Astrocyte of the spinal cord (primary cell): ENCODE data around the gene PBXIP1.
"Not testable (repeated sequence)": the region's sequence is repeated elsewhere in the genome, so short reads cannot be mapped to it uniquely, and the experiment has no call there.

Experiments used
- DNase-seq: peaks from one replicate; pipeline ENCODE4 v3.0.0; 2011; ENCODE audit warnings: low read depth, low spot score
- H3K4me3 ChIP-seq: 2 replicates; pipeline ENCODE4 v1.5.1; 2011; ENCODE audit warnings: low read depth, mild to moderate bottlenecking, low read length, moderate library complexity
- CTCF ChIP-seq: IDR thresholded peaks from 2 replicates; pipeline ENCODE4 v1.5.1; 2012; ENCODE audit warnings: low read depth, mild to moderate bottlenecking, low read length, inconsistent platforms
- in situ Hi-C: cut with HindIII; loops from 2 replicates; pipeline ENCODE4 v1.10.0; 2017; ENCODE audit warnings: low sequenced_read_pairs

PBXIP1 gene

GRCh38 chr1:154913273-154913672 lies 42.6 kb downstream of the PBXIP1 start:
- in situ Hi-C loops, result no loop called here
- TF ChIP-seq CTCF, result no peak
- DNase-seq, result no peak

GRCh38 chr1:154912755-154913154 lies 43.1 kb downstream of the PBXIP1 start:
- H3K4me3 ChIP-seq, result no peak overlapping the region
- in situ Hi-C loops, result no loop called here
- DNase-seq, result no peak
- no peak for TF ChIP-seq CTCF

More at GRCh38 chr1:154913273-154913672, 42.6 kb downstream of the PBXIP1 start:
- no peak overlapping the region for H3K4me3 ChIP-seq

- no peak overlapping the region for H3K4me3 ChIP-seq
- in situ Hi-C loops, result no loop called here
- DNase-seq, result no peak
- TF ChIP-seq CTCF, result no peak
Observed at GRCh38 chr1:154911691-154912550, 44.0 kb downstream of the PBXIP1 start.

GRCh38 chr1:154910851-154911250 lies 45.0 kb downstream of the PBXIP1 start:
- TF ChIP-seq CTCF, result no peak
- in situ Hi-C loops, result no loop called here
- no peak overlapping the region for H3K4me3 ChIP-seq
- DNase-seq, result no peak

- H3K4me3 ChIP-seq, result no peak overlapping the region
- no peak for TF ChIP-seq CTCF
- DNase-seq, result no peak
- in situ Hi-C loops, result no loop called here
Observed at GRCh38 chr1:154908937-154909336, 47.0 kb downstream of the PBXIP1 start.

- DNase-seq, in situ Hi-C loops, H3K4me3 ChIP-seq: not testable (repeated sequence)
Observed at GRCh38 chr1:154908129-154908528, 47.8 kb downstream of the PBXIP1 start.

- no peak for DNase-seq
- no peak overlapping the region for H3K4me3 ChIP-seq
- peak; percentile 26 for TF ChIP-seq CTCF
- in situ Hi-C loops, result no loop called here
Observed at GRCh38 chr1:154906621-154907081, 49.2 kb downstream of the PBXIP1 start.
